GM18907 (cell line): ENCODE measurements around the gene CCDC142.
A peak's percentile ranks its signal among the peaks of the same experiment; 100 is the strongest.
"Not testable (repeated sequence)": the region's sequence is repeated elsewhere in the genome, so short reads cannot be mapped to it uniquely, and the experiment has no call there.

ENCODE experiments used
- ATAC-seq: cut with Tn5 transposase; IDR thresholded peaks from one replicate; pipeline ENCODE4 v1.9.1; 2021; ENCODE audit warnings: mild to moderate bottlenecking, moderate library complexity; ENCODE audit not compliant: unreplicated experiment

The CCDC142 gene

GRCh38 chr2:74447230-74447999 lies 35.4 kb downstream of the CCDC142 start:
- ATAC-seq = no peak

DNA sequence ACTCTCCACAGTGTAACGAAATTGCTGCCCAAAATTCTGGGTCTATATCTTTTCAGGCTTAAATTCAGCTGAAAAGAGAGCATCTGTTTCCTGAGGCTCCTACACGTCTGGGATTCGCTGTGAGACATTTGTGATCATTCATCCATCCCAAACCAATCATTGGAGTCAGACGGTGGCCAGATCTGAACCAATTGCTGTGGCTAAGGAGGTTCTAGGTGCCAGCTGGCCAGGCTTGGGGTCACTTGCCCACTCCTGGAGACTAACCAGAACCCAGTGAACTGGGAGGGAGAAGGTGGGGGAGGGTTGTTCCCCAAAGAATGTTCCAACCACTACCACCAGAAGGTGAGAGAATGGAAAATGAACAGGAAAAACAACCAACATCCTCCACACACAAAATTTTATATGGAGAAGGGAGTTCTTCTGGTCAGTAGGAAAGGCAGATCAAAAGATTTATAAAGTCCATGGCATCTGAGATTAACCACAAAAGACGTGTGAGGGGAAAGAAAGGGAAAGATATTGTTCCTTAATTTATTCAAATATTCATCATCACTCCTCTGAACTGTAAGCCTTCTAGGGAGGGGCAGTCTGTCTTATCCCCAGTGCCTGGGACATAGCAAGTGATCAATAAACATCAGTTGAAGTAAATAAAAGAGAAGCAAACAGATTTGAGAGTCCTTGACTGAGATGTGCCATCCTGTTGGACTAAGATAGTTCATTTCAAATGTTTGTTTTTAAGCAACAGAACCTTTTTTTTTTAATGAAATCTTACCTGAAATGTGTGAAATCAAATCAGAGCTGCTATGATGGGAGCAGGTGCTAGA lies 38.1 kb downstream of the CCDC142 start:
- no peak for ATAC-seq

GRCh38 chr2:74442483-74443297 lies 40.1 kb downstream of the CCDC142 start:
- ATAC-seq = not testable (repeated sequence)

GRCh38 chr2:74441690-74442482 lies 40.9 kb downstream of the CCDC142 start, which contains the start of gene RTKN:
RTKN (minus strand) TSS chr2:74441937; CDS start chr2:74441816, 121 bp downstream.
- ATAC-seq = peak; percentile 50

GRCh38 chr2:74441170-74441689 lies 41.6 kb downstream of the CCDC142 start:
- no peak for ATAC-seq

DNA sequence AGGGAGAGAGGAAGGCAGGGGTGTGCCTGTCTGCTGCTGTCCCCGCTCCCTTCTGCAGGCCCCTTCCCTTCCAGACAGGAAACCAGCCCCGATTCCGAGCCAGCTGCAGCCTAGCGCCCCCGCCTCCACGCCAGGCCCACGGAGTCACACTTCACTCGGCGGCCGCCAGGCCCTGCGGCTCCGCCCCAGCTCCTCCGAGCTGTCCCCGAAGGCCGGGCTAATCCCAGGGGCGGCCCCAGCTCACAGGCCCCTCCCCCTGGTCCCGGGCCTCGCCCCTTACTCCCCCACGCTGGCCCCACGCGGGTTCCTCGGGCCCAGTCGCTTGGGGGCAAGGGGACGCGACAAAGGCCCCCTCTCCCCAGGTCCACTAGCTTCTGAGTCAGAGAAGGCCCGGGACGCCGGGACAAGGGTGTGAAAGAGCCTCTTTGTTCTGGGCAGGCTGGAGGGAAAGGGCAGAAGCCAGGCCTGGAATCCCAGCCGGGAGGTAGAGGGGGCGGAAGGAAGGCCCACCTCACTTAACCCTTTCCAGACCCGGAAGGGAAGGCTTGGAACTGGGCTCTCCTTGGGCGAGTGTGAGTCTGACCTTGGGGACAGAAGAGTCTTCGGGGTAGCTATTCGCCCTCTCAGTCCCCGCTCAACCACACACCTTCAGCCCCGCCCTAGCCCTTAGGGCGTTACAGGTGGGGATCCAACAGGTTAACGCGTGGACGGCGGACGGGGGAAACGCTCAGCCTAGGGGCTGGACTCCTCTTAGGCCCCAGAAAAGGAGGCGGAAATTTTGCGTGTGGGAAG lies 42.2 kb downstream of the CCDC142 start:
- peak; percentile 83 for ATAC-seq

- peak; percentile 2 for ATAC-seq
Observed at GRCh38 chr2:74439803-74440377, 42.9 kb downstream of the CCDC142 start.

GRCh38 chr2:74439373-74439772 lies 43.4 kb downstream of the CCDC142 start:
- ATAC-seq = no peak

DNA sequence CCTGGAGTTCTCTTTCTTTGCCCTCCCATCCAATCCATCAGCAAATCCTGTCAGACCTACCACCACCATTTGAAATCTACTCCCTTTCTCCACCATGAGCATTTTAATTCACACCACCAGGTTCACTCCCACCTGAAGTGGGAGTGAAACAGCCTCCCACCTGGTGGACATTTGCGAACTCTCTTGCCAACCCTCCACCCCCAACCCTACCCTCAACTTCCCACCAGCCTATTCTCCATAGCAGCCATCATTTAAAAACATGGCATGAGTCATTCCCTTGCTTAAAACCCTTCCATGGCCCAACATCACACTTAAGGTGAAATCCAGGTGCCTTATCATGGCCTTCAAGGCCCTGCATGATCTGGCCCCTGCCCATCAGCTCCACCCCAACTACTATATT lies 44.5 kb downstream of the CCDC142 start:
- no peak for ATAC-seq

DNA sequence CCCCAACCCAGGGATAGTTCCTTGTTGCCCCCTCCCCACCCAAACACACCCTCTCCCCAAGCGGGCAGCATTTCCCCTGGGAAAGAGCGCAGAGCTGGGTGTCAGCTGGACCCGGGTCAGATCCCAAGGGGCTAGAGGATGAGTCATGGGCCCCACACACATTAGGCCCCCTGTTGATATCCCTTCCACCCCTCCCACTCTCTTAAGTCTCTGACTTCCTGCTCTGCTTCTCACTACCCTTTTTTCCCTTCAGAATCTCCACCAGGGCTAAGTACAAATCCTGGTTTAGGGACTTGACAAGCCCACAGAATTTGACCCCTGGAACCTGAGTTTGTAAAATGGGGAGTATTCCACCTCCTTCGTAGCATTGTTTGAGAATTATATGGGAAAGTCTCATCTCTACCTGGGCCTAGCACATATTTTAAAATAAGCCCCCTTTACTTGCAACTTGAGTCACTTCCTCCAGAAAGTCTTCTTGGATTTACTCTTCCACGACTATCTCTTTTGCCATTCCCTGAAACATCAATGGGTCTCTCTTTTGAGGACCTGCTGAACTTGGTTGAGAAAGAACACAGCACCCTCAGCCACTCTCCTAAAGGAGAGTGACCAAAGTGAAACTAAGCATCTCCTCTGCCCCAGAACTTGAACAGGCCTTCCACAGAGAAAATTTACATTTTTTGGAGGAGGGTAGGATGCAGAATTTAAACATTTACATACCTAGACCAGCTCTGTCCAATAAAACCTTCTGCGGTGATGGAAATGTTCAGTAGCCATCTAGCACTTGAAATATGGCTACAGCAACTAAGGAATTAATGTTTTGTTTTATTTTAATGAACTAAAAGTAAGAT lies 45.7 kb downstream of the CCDC142 start:
- ATAC-seq = no peak

GRCh38 chr2:74436111-74436805 lies 46.5 kb downstream of the CCDC142 start:
- no peak for ATAC-seq

GRCh38 chr2:74430502-74430901 lies 52.3 kb downstream of the CCDC142 start:
- ATAC-seq = no peak

DNA sequence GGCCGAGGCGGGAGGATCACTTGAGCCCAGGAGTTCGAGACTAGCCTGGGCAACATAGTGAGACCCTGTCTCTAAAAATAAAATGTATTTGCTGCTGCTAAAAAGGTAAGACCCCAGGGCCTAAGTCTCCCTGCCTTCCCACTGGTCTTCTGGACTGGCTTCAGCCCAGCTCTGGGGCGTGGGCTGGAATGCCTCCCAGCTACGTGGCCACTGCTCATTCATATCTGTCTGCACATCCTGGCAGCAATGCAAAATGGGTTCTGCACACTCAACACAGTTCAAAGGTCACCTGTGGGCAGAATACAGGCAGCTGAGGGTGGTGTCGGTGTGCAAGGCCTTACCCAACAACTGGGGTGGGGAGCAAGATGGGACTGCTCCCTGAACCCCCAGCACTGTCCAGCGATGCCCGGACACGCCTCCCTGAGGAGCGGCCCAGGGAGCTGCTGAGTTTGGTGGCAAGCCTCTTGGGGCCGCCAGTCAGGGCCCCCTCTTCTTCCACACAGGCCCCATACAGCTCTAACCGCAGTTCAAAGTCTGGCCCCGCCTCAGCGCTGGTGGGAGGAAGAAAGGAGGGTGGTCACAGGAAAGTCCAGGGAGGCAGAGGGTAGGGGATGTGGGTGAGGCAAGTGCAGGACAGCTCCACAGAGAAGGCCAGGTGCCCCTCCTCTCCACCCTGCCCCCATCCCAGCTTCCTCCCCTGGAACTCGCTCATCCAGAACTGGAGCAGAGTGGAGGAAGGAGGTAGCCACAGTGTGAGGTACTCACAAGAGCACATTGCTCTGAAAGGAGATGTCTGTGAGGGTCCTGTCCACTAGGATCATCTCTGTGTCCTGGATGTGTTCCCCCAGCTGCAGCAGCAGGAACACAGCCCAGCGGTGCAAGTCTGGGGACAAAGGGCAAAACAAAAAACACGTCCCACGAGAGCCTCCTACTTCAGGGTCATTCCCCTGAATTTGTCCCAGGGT lies 53.0 kb downstream of the CCDC142 start:
- no peak for ATAC-seq

- no peak for ATAC-seq
Observed at GRCh38 chr2:74428675-74429074, 54.1 kb downstream of the CCDC142 start.

DNA sequence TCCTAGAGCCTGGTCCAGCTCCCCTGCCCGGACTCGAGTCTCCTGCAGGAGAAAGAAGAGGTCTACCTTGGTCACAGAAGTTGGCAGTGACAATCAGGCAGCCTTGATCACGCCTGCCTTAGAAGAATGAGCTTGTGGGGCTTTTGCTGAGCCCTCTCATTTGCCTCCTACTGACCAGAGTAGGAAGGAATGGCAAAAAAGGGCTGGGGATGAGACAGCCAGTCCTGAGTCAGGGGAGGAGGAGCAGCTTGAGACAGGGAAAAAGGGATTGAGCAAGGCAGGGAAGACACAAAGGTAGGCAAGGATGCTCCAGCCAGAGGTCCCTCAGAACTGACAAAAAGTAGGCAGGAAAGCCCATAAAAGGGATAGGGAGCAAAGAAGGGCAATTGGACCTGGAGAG lies 55.2 kb downstream of the CCDC142 start:
- ATAC-seq = no peak

GRCh38 chr2:74426181-74426758 lies 56.5 kb downstream of the CCDC142 start:
- ATAC-seq = no peak
